ENCODE results near the gene NFKB1. TPM values are rescaled to one million over a fixed set of nuclear protein-coding genes. Genes with fewer than 3 reads are reported as not detected.
A peak's percentile ranks its signal among the peaks of the same experiment; 100 is the strongest.
"Not testable (repeated sequence)": the region's sequence is repeated elsewhere in the genome, so short reads cannot be mapped to it uniquely, and the experiment has no call there.

The NFKB1 gene
- total RNA-seq, 1 donor from 2014 or later: 148 TPM

GRCh38 chr4:102604222-102604940 lies 103.2 kb downstream of the NFKB1 start:
- Mint-ChIP-seq H3K4me3 (no peak overlapping the region), H3K27me3 (no peaks in the 10 kb centered on the region), H3K9me3 (peaks cover 4% of the 10 kb centered on the region), H3K27ac (peak overlapping the region; percentile 20), H3K36me3 (ENCODE audit: low read depth) (peaks cover 80% of the 10 kb centered on the region), H3K4me1 (peaks cover 53% of the 10 kb centered on the region)
- intact Hi-C loops (cut with micrococcal nuclease): no loop called here
- no peak for DNase-seq

GRCh38 chr4:102606261-102606660 lies 105.1 kb downstream of the NFKB1 start:
- H3K4me1 Mint-ChIP-seq: peaks cover 53% of the 10 kb centered on the region
- no peaks in the 10 kb centered on the region for H3K27me3 Mint-ChIP-seq
- intact Hi-C loops (cut with micrococcal nuclease): no loop called here
- H3K9me3 Mint-ChIP-seq: peaks cover 4% of the 10 kb centered on the region
- peak; percentile 52 for DNase-seq
- H3K4me3 Mint-ChIP-seq: no peak overlapping the region
- peaks cover 81% of the 10 kb centered on the region for H3K36me3 Mint-ChIP-seq (ENCODE audit: low read depth)
- H3K27ac Mint-ChIP-seq: no peak overlapping the region

- H3K36me3 Mint-ChIP-seq (ENCODE audit: low read depth): peaks cover 81% of the 10 kb centered on the region
- intact Hi-C loops (cut with micrococcal nuclease): no loop called here
- H3K27me3 Mint-ChIP-seq: no peaks in the 10 kb centered on the region
- H3K9me3 Mint-ChIP-seq: peaks cover 4% of the 10 kb centered on the region
- DNase-seq: peak; percentile 49
- no peak overlapping the region for H3K4me3 Mint-ChIP-seq
- H3K27ac Mint-ChIP-seq: peak overlapping the region; percentile 28
- H3K4me1 Mint-ChIP-seq: peaks cover 56% of the 10 kb centered on the region
Measured at GRCh38 chr4:102606846-102607450, 105.8 kb downstream of the NFKB1 start.

DNA sequence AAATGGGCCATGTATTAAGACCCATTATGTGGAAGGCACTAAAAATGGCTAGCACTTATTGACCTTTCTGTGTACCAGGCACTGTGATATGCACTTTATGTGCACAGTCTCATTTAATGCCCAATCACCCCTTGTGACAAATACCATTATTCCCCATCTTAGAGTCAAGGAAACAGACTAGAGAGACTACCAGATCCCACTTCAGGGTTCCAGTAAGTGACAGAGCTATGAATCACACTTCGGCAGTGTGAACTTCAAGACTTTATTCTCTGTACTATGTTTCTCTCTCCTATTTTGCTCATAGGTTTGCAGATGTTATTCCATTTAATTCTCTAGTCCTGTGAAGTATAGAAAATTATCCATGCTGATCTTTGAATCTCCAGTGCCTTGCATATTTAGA lies 107.0 kb downstream of the NFKB1 start:
- Mint-ChIP-seq H3K9me3 (peaks cover 4% of the 10 kb centered on the region), H3K27ac (peak overlapping the region; percentile 17), H3K27me3 (no peaks in the 10 kb centered on the region), H3K4me1 (peaks cover 66% of the 10 kb centered on the region), H3K36me3 (ENCODE audit: low read depth) (peaks cover 88% of the 10 kb centered on the region), H3K4me3 (no peak overlapping the region)
- DNase-seq: no peak
- intact Hi-C loops (cut with micrococcal nuclease): no loop called here

GRCh38 chr4:102610007-102610406 lies 108.8 kb downstream of the NFKB1 start:
- Mint-ChIP-seq H3K4me1 (peaks cover 73% of the 10 kb centered on the region), H3K9me3 (no peaks in the 10 kb centered on the region), H3K4me3 (no peak overlapping the region), H3K36me3 (ENCODE audit: low read depth) (peaks cover 91% of the 10 kb centered on the region), H3K27ac (peak overlapping the region; percentile 73), H3K27me3 (no peaks in the 10 kb centered on the region)
- intact Hi-C loops (cut with micrococcal nuclease): loop anchor here (5.0 kb wide), 2 partner anchors 263 to 487 kb away; partner anchors contain the start of genes BDH2 and SLC39A8
- DNase-seq: no peak

DNA sequence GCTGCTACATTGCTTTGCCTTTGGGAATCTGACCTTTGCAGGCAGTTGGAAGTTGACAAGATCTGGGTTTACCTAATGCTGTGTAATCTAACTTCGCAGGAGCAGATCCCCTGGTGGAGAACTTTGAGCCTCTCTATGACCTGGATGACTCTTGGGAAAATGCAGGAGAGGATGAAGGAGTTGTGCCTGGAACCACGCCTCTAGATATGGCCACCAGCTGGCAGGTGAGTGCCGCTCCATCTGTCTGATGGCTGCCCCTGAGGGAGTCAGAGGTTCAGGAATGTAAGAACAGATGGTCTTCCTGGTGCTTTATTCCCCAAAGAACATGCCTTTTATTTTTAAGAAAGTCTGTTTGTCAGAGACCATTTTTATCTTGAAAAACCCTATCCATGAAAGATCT lies 109.3 kb downstream of the NFKB1 start:
- H3K27ac Mint-ChIP-seq: peak overlapping the region; percentile 32
- no peaks in the 10 kb centered on the region for H3K9me3 Mint-ChIP-seq
- no peaks in the 10 kb centered on the region for H3K27me3 Mint-ChIP-seq
- no peak overlapping the region for H3K4me3 Mint-ChIP-seq
- peaks cover 90% of the 10 kb centered on the region for H3K36me3 Mint-ChIP-seq (ENCODE audit: low read depth)
- intact Hi-C loops (cut with micrococcal nuclease): loop anchor here (5.0 kb wide), 2 partner anchors 263 to 487 kb away; partner anchors contain the start of genes BDH2 and SLC39A8
- peak; percentile 54 for DNase-seq
- H3K4me1 Mint-ChIP-seq: peaks cover 72% of the 10 kb centered on the region

DNA sequence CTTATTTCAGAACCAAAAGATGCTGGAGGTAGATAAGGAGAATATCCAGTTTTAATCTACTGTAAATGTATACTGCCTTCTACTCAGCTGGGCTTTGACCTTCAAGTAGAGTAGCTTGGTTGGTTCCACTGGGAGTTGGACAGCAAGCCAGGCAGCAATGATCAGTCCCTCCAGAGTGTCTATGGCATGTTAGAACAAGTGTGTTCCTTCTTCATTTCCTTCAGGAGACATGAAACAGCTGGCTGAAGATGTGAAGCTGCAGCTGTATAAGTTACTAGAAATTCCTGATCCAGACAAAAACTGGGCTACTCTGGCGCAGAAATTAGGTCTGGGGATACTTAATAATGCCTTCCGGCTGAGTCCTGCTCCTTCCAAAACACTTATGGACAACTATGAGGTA lies 111.1 kb downstream of the NFKB1 start:
- peak overlapping the region; percentile 89 for H3K27ac Mint-ChIP-seq
- intact Hi-C loops (cut with micrococcal nuclease): loop anchor here (2.0 to 5.0 kb wide), 3 partner anchors 27 to 485 kb away; partner anchors contain the start of genes BDH2 and SLC39A8
- H3K36me3 Mint-ChIP-seq (ENCODE audit: low read depth): peaks cover 91% of the 10 kb centered on the region
- peaks cover 72% of the 10 kb centered on the region for H3K4me1 Mint-ChIP-seq
- peak overlapping the region; percentile 74 for H3K4me3 Mint-ChIP-seq
- no peaks in the 10 kb centered on the region for H3K9me3 Mint-ChIP-seq
- H3K27me3 Mint-ChIP-seq: no peaks in the 10 kb centered on the region
- DNase-seq: no peak

DNA sequence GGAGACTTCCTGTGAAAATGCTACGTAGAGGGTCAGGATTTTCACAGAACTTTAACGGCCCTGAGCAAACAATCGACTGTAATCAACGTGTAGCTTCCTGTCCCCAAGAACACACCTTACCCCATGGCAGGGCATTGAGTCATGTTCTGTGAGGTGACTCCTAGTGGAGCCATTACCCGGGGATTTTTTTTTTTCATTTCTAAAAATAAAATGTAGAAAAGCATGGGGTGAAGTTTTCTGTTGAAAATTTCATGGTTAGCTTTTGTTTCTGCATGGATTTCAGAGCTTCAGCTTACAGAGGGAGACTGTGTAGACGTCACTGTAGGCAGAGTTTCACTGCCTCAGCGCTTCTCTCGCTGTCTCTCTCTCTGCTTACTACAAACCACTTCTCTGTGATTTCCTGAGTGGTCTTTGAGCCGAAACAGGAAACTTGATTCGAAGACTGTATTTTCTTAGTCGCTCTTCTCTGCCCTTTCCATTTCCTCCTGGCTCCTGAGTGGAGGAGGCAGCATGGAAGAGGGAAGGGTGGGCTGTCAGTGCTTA lies 111.7 kb downstream of the NFKB1 start:
- intact Hi-C loops (cut with micrococcal nuclease): loop anchor here (1.0 to 5.0 kb wide), 4 partner anchors 15 to 484 kb away; partner anchors contain the start of genes BDH2 and SLC39A8
- peak overlapping the region; percentile 74 for H3K4me3 Mint-ChIP-seq
- H3K27ac Mint-ChIP-seq: peak overlapping the region; percentile 89
- no peaks in the 10 kb centered on the region for H3K9me3 Mint-ChIP-seq
- no peaks in the 10 kb centered on the region for H3K27me3 Mint-ChIP-seq
- H3K36me3 Mint-ChIP-seq (ENCODE audit: low read depth): peaks cover 88% of the 10 kb centered on the region
- DNase-seq: peak; percentile 84
- peaks cover 69% of the 10 kb centered on the region for H3K4me1 Mint-ChIP-seq

- Mint-ChIP-seq H3K9me3 (no peaks in the 10 kb centered on the region), H3K4me3 (peak overlapping the region; percentile 74), H3K27ac (peak overlapping the region; percentile 89), H3K4me1 (peaks cover 70% of the 10 kb centered on the region), H3K36me3 (ENCODE audit: low read depth) (peaks cover 76% of the 10 kb centered on the region), H3K27me3 (no peaks in the 10 kb centered on the region)
- DNase-seq: peak; percentile 79
- intact Hi-C loops (cut with micrococcal nuclease): loop anchor here (5.0 kb wide), 2 partner anchors 268 to 482 kb away; partner anchors contain the start of genes BDH2 and SLC39A8
Measured at GRCh38 chr4:102614801-102615200, 113.6 kb downstream of the NFKB1 start.

GRCh38 chr4:102616636-102617035 lies 115.5 kb downstream of the NFKB1 start:
- intact Hi-C loops (cut with micrococcal nuclease): no loop called here
- Mint-ChIP-seq H3K9me3 (no peaks in the 10 kb centered on the region), H3K4me3 (peak overlapping the region; percentile 41), H3K36me3 (ENCODE audit: low read depth) (peaks cover 61% of the 10 kb centered on the region), H3K4me1 (peaks cover 68% of the 10 kb centered on the region), H3K27me3 (no peaks in the 10 kb centered on the region), H3K27ac (peak overlapping the region; percentile 48)
- peak; percentile 76 for DNase-seq

DNA sequence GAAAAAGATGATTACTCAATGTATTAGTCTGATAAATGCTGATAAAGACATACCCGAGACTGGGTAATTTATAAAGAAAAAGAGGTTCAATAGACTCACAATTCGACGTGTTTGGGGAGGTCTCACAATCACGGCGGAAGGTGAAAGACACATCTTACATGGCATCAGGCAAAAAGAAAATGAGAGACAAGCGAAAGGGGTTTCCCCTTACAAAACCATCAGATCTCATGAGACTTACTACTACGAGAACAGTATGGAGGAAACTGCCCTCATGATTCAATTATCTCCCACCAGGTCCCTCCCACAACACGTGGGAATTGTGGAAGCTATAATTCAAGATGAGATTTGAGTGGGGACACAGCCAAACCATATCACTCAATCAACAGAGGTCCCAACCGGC lies 117.9 kb downstream of the NFKB1 start:
- intact Hi-C loops (cut with micrococcal nuclease); DNase-seq; H3K27ac Mint-ChIP-seq; H3K9me3 Mint-ChIP-seq; H3K27me3 Mint-ChIP-seq; H3K4me3 Mint-ChIP-seq: not testable (repeated sequence)
- Mint-ChIP-seq H3K36me3 (ENCODE audit: low read depth) (peaks cover 38% of the 10 kb centered on the region), H3K4me1 (peaks cover 55% of the 10 kb centered on the region)

- intact Hi-C loops (cut with micrococcal nuclease): loop anchor here (1.0 to 10.0 kb wide), 3 partner anchors 165 to 389 kb away; no protein-coding TSS in a partner anchor
Measured at GRCh38 chr4:102619776-102620631, 118.8 kb downstream of the NFKB1 start.

More at GRCh38 chr4:102619776-102620631, 118.8 kb downstream of the NFKB1 start:
- H3K4me1 Mint-ChIP-seq: peaks cover 54% of the 10 kb centered on the region
- not testable (repeated sequence) for H3K4me3 Mint-ChIP-seq, H3K9me3 Mint-ChIP-seq, H3K27me3 Mint-ChIP-seq, DNase-seq
- H3K36me3 Mint-ChIP-seq (ENCODE audit: low read depth): peaks cover 29% of the 10 kb centered on the region
- H3K27ac Mint-ChIP-seq: peak overlapping the region; percentile 62

All from activated CD4-positive, alpha-beta T cell treated with anti-CD3 and anti-CD28 coated beads, Interleukin-2, amount 10 ng/mL, durations not matched to agents 24 days and 14 days (primary cell).